Fibroblast of peridontal ligament (primary cell): Measurements from ENCODE around the gene KDM7A.
A peak's percentile ranks its signal among the peaks of the same experiment; 100 is the strongest.
"Not testable (repeated sequence)": the region's sequence is repeated elsewhere in the genome, so short reads cannot be mapped to it uniquely, and the experiment has no call there.

Source experiments
- DNase-seq: peaks from one replicate; pipeline ENCODE4 v3.0.0-alpha.2; 2010; ENCODE audit errors: extremely low read depth

KDM7A gene

DNA sequence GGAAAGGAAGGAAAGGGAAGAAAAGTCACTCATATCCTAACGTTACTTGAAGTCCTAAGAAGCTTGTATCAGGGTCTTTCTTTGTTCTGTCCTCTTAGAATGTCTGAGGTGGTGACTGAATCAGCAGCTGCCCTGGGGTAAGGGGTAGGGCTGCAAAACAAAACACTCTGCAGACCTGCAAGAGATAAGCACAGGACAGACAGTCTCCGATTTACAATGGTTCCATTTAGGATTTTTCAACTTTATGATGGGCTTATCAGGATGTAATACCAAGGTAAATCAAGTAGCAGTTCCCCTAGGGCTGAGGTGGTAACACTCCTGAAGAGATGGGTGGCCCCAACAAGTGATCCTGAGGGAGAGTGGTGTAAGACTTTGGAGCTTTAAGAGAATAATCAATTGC is 16.5 kb downstream of the KDM7A start:
- no peak for DNase-seq

DNA sequence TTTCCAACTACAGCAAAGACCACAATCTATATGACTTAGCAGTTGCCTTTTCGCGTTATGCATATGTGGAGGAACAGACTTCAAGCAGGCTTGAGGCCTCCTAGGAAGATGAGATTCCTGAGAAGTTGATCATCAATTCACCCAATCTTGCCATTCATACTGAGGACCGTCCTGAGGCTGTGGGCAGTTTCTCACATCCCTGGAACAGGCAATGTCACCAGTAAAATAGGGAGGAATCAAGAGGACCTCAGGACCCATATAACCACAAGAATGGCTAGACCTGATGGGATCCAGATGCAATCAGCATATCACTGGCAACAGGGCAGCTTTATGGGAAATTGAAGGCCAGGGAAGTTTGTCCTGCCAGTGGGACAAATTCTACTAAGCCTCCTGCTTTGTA is 17.3 kb downstream of the KDM7A start:
- peak; percentile 25 for DNase-seq

- DNase-seq: no peak
Observed at GRCh38 chr7:140156460-140157080, 20.2 kb downstream of the KDM7A start.

GRCh38 chr7:140155428-140155827 is 21.4 kb downstream of the KDM7A start:
- DNase-seq: no peak

- no peak for DNase-seq
Observed at GRCh38 chr7:140153666-140154161, 23.1 kb downstream of the KDM7A start.

DNA sequence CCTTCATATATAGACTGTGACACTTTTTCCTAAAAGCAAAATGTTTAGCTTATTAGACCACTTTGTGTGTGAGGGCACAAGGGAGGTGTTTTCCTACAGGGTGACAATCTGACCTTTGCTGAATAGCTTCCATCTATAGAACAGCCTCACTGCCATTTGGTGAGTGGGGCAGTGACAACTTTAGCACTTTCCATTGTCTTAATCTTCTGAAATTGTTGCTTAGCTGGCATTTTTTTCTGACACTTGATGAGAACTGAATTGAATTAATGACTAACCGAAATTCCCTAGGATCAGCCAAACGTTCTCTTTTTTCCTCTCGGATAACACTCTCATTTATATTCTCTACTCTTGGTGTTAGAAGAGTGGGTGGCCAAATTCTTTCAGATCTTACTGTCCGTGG is 30.2 kb downstream of the KDM7A start:
- no peak for DNase-seq

DNA sequence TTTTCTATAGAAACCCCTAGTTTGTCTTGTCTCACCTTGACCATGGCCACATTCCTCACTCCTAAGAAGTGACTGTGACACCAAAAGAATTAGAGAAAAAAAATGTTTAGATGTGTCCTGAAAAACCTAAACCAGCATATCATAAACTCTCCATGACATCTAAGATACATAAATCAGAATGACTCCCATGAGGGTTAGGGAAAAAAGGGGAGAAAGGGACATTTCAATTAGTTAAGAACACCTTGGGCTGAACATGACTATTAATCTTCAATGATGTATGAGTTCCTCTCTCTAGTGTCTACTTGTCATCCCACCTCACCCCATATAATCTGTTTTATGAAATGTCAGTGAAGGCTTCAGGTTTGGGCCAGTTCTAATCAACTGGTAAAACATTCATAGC is 31.1 kb downstream of the KDM7A start:
- DNase-seq: no peak

DNA sequence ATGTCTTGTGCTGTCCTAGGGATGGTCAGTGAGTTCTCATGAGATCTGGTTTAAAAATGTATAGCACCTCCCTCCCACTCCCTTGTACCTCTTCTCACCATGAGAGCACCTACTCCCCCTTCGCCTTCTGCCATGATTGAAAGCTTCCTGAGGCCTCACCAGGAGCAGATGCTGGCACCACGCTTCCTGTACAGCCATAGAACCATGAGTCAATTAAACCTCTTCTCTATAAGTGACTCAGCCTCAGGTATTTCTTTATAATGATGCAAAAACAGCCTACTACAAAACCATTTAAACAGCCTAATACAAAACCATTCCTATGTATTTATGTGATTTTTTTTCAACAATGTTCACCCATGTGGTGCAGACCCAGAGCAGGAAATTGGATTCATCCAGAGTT is 32.0 kb downstream of the KDM7A start:
- no peak for DNase-seq

DNA sequence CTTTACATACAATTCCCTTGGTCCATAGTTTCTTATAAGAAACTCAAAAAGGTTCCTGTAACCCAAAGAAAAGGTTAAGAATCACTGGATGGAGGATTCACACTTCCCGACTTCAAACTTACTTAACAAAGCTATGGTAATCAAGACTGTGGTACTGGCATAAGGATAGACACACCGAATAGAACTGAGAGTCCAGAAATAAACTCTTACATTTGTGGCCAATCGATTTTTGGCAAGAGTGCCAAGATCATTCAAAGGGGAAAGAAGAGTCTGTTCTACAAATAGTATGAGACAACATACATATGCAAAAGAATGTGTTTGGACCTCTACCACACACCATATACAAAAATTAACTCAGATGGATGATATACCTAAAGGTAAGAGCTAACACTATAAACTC is 32.8 kb downstream of the KDM7A start:
- no peak for DNase-seq

DNA sequence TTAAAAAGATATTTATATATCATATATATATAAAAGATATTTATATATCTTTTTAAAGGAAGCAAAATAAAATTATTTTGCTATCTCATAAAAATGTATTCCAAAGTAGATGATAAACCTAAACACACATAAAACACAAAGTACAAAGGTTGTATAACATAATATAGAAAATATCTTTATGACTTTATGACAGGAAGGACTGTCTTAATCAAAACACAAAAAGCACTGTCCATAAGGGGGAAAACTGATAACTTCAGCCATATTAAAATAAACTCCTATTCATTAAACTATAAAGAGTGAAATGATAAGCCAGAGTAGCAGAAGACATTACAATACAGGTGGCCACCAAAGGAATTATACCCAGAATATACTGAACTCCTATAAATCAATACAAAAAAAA is 34.8 kb downstream of the KDM7A start:
- DNase-seq: no peak

- no peak for DNase-seq
Observed at GRCh38 chr7:140141256-140141655, 35.5 kb downstream of the KDM7A start.

DNA sequence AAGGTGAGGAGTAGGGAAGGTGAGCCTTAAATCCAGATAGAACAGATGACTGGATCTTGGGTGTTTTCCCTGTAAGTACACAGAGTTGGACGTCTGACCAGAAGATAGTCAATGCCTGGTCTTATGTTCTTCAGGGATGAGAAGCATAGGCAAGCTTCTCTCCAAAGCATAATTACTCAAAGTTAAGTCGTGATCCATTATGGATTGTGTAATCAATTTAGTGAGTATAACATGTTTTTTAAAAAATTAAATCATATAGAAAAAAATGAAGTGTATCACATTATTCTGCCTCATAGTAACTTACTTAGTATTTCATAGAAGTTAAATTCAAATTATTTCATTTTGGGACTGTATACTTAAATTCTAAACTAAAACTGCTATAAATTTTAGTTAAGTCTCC is 39.7 kb downstream of the KDM7A start:
- DNase-seq: no peak

GRCh38 chr7:140136073-140136472 is 40.7 kb downstream of the KDM7A start:
- DNase-seq: no peak

DNA sequence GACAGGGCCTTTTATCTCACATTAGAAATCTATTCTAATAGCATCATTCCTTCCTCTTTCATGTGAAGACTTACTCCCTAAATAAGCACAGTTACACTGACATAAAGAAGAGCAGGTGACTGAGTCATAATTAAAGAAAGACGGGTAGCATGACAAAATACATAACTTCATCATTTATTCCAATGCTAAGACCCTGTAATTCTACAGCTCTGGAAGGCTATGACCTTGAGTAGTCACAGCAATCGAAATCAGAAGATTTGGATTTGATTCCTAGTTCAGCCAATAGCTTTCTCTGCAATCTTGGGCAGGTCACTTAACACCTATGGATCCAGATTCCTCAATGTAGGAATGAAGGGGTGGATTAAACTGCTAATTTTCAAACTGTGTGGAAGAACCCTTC is 42.7 kb downstream of the KDM7A start:
- DNase-seq: no peak

DNA sequence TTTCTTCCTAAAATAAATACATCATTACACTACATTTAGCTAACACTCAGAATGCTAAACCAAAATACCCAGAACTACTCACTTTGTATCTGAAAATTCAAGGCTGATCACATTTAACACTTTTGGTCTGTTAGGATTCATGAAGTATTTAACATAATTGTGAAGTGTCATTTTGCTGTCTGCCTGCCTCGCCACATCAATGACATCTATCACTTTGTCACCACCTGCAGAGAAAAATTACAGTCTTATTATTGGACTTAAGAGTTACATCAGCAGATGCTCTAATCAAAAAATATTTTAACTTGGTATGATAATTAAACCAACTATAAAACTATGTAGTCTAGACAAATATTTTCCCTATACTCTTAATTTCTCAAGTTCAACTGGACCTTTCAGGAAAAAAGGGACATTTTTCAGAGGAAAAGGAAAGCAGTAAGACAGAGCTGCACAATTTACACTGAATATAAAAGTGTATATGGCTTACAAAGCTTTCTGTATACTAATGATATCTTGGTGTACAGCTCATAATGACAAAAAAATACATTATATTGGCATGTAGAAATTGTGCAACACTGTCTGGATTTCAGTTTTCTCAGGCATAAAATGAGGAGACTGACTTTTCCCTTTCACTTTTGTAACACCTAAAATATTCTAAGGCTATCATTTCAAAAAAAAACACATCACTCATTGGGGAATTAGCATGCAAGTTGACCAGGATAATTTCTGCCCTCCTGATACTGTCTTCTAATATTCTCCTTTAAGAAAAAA is 49.2 kb downstream of the KDM7A start:
- no peak for DNase-seq

- no peak for DNase-seq
Observed at GRCh38 chr7:140126435-140127034, 50.2 kb downstream of the KDM7A start.

DNA sequence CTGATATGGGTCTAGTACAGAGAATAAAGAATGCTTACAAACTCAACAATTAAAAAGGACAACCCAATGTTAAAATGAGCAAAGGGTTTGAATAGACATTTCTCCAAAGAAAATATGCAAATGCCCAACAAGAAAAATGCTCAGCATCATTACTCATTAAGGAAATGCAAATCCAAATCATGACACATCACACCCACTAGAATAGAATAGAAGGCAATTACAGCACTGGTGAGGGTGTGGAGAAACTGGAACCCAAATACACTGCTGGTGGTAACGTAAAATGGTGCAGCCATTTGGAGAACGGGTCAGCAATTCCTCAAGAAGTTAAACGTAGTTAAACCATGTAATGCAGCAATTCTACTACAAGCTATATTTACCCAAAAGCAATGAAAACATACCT is 53.8 kb downstream of the KDM7A start:
- no peak for DNase-seq

DNA sequence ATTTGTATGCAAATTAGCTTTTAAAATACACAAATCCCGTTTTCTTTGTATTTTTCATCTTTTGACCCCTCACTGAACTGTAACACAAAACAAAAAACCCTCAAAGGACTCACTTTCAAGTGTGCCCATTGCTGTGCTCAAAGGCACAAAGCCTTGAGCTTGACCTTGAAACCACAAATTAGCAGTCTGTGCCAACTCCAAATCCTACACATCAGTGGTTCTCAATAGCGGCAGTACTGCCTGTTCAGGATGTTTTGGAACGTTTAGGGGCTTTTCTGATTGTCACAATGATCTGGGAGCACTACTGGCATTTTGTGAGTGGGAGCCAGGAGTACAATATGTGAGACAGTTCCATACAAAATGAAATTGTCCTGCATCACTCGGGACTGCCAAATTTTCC is 55.5 kb downstream of the KDM7A start:
- DNase-seq: peak; percentile 15

DNA sequence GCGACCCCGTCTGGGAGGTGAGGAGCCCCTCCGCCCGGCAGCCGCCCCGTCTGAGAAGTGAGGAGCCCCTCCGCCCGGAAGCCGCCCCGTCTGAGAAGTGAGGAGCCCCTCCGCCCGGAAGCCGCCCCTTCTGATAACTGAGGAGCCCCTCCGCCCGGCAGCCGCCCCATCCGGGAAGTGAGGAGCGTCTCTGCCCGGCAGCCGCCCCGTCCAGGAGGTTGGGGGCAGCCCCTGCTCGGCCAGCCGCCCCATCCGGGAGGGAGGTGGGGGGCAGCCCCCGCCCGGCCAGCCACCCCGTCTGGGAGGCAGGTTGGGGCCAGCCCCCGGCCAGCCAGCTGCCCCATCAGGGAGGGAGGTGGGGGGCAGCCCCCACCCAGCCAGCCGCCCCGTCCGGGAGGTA is 62.0 kb downstream of the KDM7A start:
- not testable (repeated sequence) for DNase-seq

DNA sequence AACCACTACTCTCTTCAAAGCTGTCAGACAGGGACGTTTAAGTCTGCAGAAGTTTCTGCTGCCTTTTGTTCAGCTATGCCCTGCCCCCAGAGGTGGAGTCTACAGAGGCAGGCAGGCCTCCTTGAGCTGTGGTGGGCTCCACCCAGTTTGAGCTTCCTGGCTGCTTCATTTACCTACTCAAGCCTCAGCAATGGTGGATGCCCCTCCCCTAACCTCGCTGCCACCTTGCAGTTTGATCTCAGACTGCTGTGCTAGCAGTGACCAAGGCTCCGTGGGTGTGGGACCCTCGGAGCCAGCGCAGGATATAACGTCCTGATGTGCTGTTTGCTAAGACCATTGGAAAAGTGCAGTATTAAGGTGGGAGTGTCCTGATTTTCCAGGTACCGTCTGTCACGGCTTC is 68.0 kb downstream of the KDM7A start:
- DNase-seq: not testable (repeated sequence)

DNA sequence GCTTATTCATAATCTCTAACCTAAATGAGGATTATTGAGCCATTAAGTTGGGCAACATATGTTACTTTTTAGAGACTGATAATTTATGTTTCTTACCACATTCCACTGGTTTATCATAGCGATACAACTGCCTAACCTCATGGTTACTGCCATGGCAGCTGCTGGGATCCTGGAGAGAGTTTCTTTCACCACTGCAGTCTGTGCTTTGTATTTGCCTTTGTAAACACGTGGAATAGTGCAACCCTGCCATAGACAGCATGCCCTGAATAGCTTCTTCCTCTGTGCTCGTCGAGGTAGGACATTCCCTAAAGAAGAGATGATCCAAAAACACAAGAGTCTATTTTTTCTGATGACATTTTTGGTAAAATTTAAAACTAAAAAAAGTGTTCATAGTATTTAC is 80.3 kb downstream of the KDM7A start:
- no peak for DNase-seq

- no peak for DNase-seq
Observed at GRCh38 chr7:140093375-140093774, 83.4 kb downstream of the KDM7A start.

DNA sequence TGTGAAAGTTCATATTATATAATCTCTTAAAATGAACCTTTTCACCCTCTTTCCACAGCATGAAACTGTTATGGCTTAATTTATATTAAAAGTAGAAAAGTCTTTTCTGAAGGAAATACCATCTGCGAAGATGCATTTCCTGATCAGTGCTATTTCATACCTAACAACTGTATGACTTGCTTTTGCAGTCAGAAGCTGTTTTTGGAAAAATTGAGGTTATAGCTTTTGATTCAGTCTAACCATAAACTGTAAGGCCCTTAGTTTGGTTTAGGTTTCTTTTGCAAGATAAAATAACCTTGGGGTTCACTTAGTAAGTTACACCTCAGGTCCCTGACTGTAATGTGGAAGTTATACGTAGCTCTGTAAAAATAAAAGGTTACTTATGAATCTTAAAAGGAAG is 91.3 kb downstream of the KDM7A start:
- DNase-seq: no peak
